HepG2 (cell line): ENCODE results near the gene IGF2. TPM values are rescaled to one million over a fixed set of nuclear protein-coding genes. Genes with fewer than 3 reads are reported as not detected.

Experiments
- CBFB ChIP-seq: sonication (generic); formaldehyde crosslinking; IDR thresholded peaks from 2 replicates; pipeline ENCODE4 v1.4.0; 2020; ENCODE audit warnings: missing genetic modification reagents
- GABPB1 ChIP-seq: IDR thresholded peaks from 2 replicates; pipeline ENCODE4 v1.6.1; 2016; ENCODE audit warnings: mild to moderate bottlenecking, missing genetic modification reagents, moderate library complexity, missing compliant biosample characterization
- KAT2B ChIP-seq: fragments of 150-350 bp; IDR thresholded peaks from 2 replicates; pipeline ENCODE4 v1.6.1; 2014; ENCODE audit warnings: low read depth, low read length, borderline replicate concordance
- NFRKB ChIP-seq: fragments of 450-650 bp; IDR thresholded peaks from 2 replicates; pipeline ENCODE4 v1.6.1; 2017
- RCOR2 ChIP-seq: IDR thresholded peaks from 2 replicates; pipeline ENCODE4 v1.6.1; 2016; ENCODE audit warnings: missing biosample characterization, missing genetic modification reagents
- RXRB ChIP-seq: IDR thresholded peaks from 2 replicates; pipeline ENCODE4 v1.6.1; 2016; ENCODE audit warnings: borderline replicate concordance, missing genetic modification reagents, missing compliant biosample characterization
- SIX4 ChIP-seq: sonication (generic); formaldehyde crosslinking; IDR thresholded peaks from 2 replicates; pipeline ENCODE4 v1.4.0; 2020; ENCODE audit warnings: missing genetic modification reagents
- SMAD3 ChIP-seq: sonication (generic); formaldehyde crosslinking; IDR thresholded peaks from 2 replicates; pipeline ENCODE4 v1.4.0; 2020; ENCODE audit warnings: missing genetic modification reagents
- SNAPC2 ChIP-seq: sonication (generic); formaldehyde crosslinking; IDR thresholded peaks from 2 replicates; pipeline ENCODE4 v1.8.1; 2022; ENCODE audit warnings: mild to moderate bottlenecking, missing genetic modification reagents
- SNAPC4 ChIP-seq: sonication (generic); formaldehyde crosslinking; IDR thresholded peaks from 2 replicates; pipeline ENCODE4 v1.4.0; 2020; ENCODE audit warnings: mild to moderate bottlenecking, missing genetic modification reagents
- TCF12 ChIP-seq, 2 experiments: fragments of 450-650 bp in 1 of 2; sonication (generic) in 1 of 2; formaldehyde crosslinking in 1 of 2; IDR thresholded peaks; 2 replicates each; pipeline versions ENCODE4 v1.6.1 to v1.8.0; 2017 to 2022; ENCODE audit warnings: antibody characterized with exemption in 1 of 2, mild to moderate bottlenecking in 1 of 2, missing genetic modification reagents in 1 of 2, moderate library complexity in 1 of 2
- THAP9 ChIP-seq: sonication (generic); formaldehyde crosslinking; IDR thresholded peaks from 2 replicates; pipeline ENCODE4; 2020; ENCODE audit warnings: missing genetic modification reagents, mild to moderate bottlenecking, borderline replicate concordance
- ZBTB46 ChIP-seq: sonication (generic); formaldehyde crosslinking; IDR thresholded peaks from 2 replicates; pipeline ENCODE4 v1.4.0; 2020; ENCODE audit warnings: mild to moderate bottlenecking, missing genetic modification reagents, borderline replicate concordance
- ZC3H4 ChIP-seq: sonication (generic); formaldehyde crosslinking; IDR thresholded peaks from 2 replicates; pipeline ENCODE4 v1.4.0; 2020; ENCODE audit warnings: missing genetic modification reagents, borderline replicate concordance
- ZKSCAN1 ChIP-seq: fragments of 150-350 bp; IDR thresholded peaks from 2 replicates; pipeline ENCODE4 v1.6.1; 2014; ENCODE audit warnings: low read length
- ZMAT3 ChIP-seq: sonication (generic); formaldehyde crosslinking; conservative IDR thresholded peaks from 2 replicates; pipeline ENCODE4 v1.7.0; 2021; ENCODE audit warnings: missing genetic modification reagents
- ZNF180 ChIP-seq: sonication (generic); formaldehyde crosslinking; IDR thresholded peaks from 2 replicates; pipeline ENCODE4 v1.4.0; 2020; ENCODE audit warnings: low read depth, missing genetic modification reagents, borderline replicate concordance
- ZNF20 ChIP-seq: sonication (generic); formaldehyde crosslinking; IDR thresholded peaks from 2 replicates; pipeline ENCODE4 v1.4.0; 2020; ENCODE audit warnings: mild to moderate bottlenecking, moderate library complexity, missing genetic modification reagents
- ZNF256 ChIP-seq: sonication (generic); formaldehyde crosslinking; conservative IDR thresholded peaks from 2 replicates; pipeline ENCODE4 v1.4.0; 2020; ENCODE audit warnings: missing genetic modification reagents
- polyA plus RNA-seq, 8 experiments: library from polyadenylated mRNA; depleted of rRNA in 3 of 8; stranded (reverse) in 7 of 8; unstranded in 1 of 8; fragments of >200 nt; fragmentation: Illumina TruSeq in 4 of 8; extraction: Trizol in 4 of 8; gene quantifications; 2 replicates each; pipeline versions ENCODE4 v1.2.1 to v1.2.3, GENCODE V29; 2011 to 2016; ENCODE audit warnings: low read depth in 4 of 8, missing spikeins in 1 of 8, mixed read lengths in 1 of 8; ENCODE audit not compliant: insufficient read depth in 1 of 8
- total RNA-seq, 5 experiments: library from RNA; depleted of rRNA; stranded (reverse); fragments of >200 nt; fragmentation: Illumina TruSeq; extraction: Trizol; gene quantifications; 2 replicates each; pipeline ENCODE4 v1.2.3, GENCODE V29; 2016; ENCODE audit warnings: low read depth in 1 of 5

IGF2 gene
- total and polyA plus RNA-seq, 2 of the 13 experiments (the other 11 are each of a cell fraction or from before 2014, with no cell fraction given), result 79.1 to 254 TPM

GRCh38 chr11:2135648-2136201 is 3.5 kb downstream of the IGF2 start (continued):
- TF ChIP-seq ZNF20 (no peak), ZKSCAN1 (no peak), RCOR2 (no peak), NFRKB (no peak), ZNF180 (CRISPR knock-in tag) (no peak), TCF12 (IDR thresholded peaks at IDR 0.05) (no peak), TCF12 (CRISPR knock-in tag; IDR thresholded peaks at IDR 0.05) (no peak), ZNF256 (no peak), SNAPC4 (CRISPR knock-in tag) (no peak), SMAD3 (no peak), ZMAT3 (peak; percentile 53; the same call in 1 of the 2 replicates), SIX4 (no peak), GABPB1 (CRISPR knock-in tag) (peak; percentile 41; the same call in 1 of the 2 replicates), KAT2B (no peak), SNAPC2 (CRISPR knock-in tag) (0 out of 2 replicates have a peak, but pooled peaks have one; percentile 21), CBFB (CRISPR knock-in tag) (no peak), RXRB (CRISPR knock-in tag) (no peak), ZBTB46 (CRISPR knock-in tag) (no peak), THAP9 (peak; percentile 3; the same call in 1 of the 2 replicates), ZC3H4 (CRISPR knock-in tag) (no peak)
